ENCODE results near the gene SEC61A2.

GRCh38 chr10:12081470-12081869, 48.0 kb upstream of the SEC61A2 start:
- TF ChIP-seq CTCF (IDR thresholded peaks at IDR 0.05) (no peak), POLR2A (IDR thresholded peaks at IDR 0.05) (no peak)

Measured in body of pancreas (tissue), 4 donors.